GM12864 (cell line): ENCODE data around the gene ROR1.

Source experiments
- DNase-seq: peaks from one replicate; pipeline ENCODE4 v3.0.0-alpha.2; 2011; ENCODE audit warnings: low read depth
- H3K4me3 ChIP-seq: 2 replicates; pipeline ENCODE4 v1.5.1; 2011; ENCODE audit warnings: mild to moderate bottlenecking, low read depth, low read length, control low read depth
- TF ChIP-seq, protein P1 (sequence below): IDR thresholded peaks from 2 replicates; pipeline ENCODE4 v1.5.1; 2011; ENCODE audit warnings: low read depth, mild to moderate bottlenecking, moderate library complexity, low read length, control low read depth, inconsistent platforms; ENCODE audit errors: missing control alignments

The ROR1 gene

DNA sequence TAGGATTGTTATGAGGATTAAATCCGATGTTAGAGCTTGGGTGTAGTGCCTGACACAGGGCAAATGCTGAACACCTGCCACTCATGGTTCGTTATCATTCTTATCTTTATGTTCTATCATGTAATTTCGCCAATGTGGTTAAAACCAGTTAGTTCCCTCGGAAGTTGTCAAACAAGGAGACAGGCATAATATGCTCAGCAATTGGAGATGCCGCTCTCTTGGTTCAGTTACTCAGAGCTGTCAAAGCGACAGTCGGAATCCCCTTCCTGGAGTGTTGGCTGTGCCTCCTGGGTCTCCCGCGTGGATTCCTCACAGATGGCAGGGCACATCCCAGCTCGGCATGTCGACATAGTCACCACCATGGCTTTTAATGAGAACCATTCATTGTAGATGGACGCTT lies 192.2 kb downstream of the ROR1 start:
- H3K4me3 ChIP-seq, result no peak overlapping the region
- TF ChIP-seq, protein P1, sequence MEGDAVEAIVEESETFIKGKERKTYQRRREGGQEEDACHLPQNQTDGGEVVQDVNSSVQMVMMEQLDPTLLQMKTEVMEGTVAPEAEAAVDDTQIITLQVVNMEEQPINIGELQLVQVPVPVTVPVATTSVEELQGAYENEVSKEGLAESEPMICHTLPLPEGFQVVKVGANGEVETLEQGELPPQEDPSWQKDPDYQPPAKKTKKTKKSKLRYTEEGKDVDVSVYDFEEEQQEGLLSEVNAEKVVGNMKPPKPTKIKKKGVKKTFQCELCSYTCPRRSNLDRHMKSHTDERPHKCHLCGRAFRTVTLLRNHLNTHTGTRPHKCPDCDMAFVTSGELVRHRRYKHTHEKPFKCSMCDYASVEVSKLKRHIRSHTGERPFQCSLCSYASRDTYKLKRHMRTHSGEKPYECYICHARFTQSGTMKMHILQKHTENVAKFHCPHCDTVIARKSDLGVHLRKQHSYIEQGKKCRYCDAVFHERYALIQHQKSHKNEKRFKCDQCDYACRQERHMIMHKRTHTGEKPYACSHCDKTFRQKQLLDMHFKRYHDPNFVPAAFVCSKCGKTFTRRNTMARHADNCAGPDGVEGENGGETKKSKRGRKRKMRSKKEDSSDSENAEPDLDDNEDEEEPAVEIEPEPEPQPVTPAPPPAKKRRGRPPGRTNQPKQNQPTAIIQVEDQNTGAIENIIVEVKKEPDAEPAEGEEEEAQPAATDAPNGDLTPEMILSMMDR, result no peak
- no peak for DNase-seq

- no peak for DNase-seq
- TF ChIP-seq, protein P1, result no peak
Observed at GRCh38 chr1:63967901-63968300, 194.1 kb downstream of the ROR1 start.

DNA sequence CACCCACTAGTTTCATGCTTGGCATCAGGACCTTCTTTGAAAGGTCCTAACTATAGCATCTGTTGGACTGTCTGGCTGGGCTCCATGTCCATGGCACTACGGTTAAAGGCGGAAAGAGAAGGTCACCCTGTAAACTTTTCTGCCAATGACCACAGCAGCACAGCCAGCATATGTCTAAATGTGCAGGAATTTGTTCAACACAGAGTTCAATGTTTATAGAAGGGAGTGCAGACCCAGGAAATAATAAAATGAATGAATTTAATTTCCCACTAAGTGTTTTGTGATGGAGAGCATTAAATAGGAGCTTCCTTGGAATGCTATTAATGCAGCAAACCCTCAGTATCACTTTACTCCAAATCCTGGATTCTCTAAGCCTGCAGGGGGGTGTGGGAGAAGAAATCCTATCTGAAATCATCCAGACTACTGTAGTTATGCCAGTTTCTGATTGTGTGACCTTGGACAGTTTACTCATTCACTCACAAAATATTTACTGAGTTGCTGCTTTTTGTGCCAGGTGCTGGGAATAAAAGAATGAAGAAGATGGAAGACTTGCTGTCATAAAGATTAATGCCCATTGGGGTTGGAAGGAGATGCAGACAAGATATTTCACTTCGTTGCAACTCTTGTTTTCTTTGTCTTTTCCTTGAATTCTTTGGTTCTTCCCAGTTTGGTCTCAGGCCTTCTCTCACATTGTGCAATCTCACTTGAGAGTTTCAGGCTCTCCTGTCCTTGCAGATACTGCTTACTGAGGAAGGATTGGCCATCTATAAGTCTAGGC lies 195.0 kb downstream of the ROR1 start:
- no peak overlapping the region for H3K4me3 ChIP-seq
- TF ChIP-seq, protein P1, result no peak
- no peak for DNase-seq

More at GRCh38 chr1:63967901-63968300, 194.1 kb downstream of the ROR1 start:
- H3K4me3 ChIP-seq, result no peak overlapping the region

- no peak for DNase-seq
- TF ChIP-seq, protein P1, result no peak
- no peak overlapping the region for H3K4me3 ChIP-seq
Observed at GRCh38 chr1:63969441-63969901, 195.7 kb downstream of the ROR1 start.

DNA sequence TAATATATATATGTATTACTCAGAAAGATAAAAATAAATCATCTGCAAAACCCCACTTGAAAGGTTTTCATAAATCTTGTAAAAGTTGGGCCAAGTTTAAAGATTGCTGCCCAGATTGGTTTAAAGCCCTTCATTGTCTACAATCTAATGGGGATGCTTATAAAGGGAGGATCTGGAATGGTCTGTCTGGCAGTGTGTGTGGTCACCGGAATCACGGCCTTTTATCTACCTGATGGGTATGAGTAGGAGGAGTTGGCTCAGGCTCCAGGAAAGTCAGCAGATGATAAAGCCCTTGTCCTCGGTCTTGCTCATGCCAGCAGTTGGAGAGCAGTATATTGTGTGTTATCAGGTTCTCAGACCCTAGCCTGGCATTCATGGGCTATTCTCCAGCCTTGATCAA lies 197.7 kb downstream of the ROR1 start:
- TF ChIP-seq, protein P1, result no peak
- DNase-seq, result no peak
- H3K4me3 ChIP-seq, result no peak overlapping the region

DNA sequence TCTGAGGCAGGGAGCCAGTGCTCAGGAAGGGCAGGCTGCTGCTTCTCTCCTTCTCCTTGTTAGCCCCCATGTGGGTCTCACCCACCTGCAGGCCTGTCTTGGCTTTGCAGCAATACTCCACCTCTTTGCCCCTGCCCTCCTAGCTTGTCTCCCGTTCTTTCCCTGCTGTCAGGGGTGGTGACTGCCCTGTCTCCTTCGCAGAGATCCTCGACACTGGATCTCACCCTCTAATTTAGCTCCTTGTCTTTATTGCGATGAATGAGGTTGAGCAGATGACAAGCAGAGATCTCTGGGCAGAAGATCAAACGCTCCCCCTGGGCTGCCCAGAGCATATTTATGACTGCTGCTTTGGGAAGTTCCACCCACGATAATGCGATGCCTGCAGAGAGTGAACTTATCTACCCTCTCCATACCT lies 199.2 kb downstream of the ROR1 start:
- no peak overlapping the region for H3K4me3 ChIP-seq
- TF ChIP-seq, protein P1, result no peak
- no peak for DNase-seq

- DNase-seq, result no peak
- no peak overlapping the region for H3K4me3 ChIP-seq
- TF ChIP-seq, protein P1, result no peak
Observed at GRCh38 chr1:63974966-63975365, 201.1 kb downstream of the ROR1 start.
